ENCODE results near the gene OASL. TPM values are rescaled to one million over a fixed set of nuclear protein-coding genes. Genes with fewer than 3 reads are reported as not detected.

The OASL gene
- total and polyA plus RNA-seq, 9 of the 15 experiments (the other 6 are each of a cell fraction or from before 2014, with no cell fraction given) = 0.14 TPM; not detected in 8

DNA sequence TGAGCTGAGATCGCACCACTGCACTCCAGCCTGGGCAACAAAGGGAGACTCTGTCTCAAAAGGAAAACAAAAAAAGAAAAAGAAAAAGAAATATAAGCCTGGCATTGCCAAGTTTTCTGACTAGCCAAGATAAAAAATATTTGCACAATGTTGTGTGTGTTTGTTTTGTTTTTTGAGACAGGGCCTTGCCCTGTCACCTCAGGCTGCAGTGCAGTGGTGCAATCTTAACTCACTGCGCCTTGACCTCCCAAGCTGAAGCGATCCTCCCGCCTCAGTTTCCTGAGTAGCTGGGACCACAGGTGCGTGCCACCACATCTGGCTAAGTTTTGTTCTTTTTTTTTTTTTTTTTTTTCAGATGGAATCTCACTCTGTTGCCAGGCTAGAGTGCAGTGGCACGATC lies 17.3 kb downstream of the OASL start:
- no peaks in the 10 kb centered on the region for H4K20me1 ChIP-seq (replicated peaks; ENCODE audit: control insufficient read depth, insufficient read depth, low read length)
- FAIRE-seq (no peak), ATAC-seq (no peak), DNase-seq (ENCODE audit: extremely low read depth in 1 of 4, low spot score in 3 of 4) (no peak)
- intact Hi-C loops (cut with micrococcal nuclease) = no loop called here
- BruUV-seq (replicated peaks) = no TSS peak
- POLR2A ChIA-PET = no interaction called here
- no peaks in the 10 kb centered on the region for H3K36me3 ChIP-seq (ENCODE audit: control insufficient read depth, insufficient read depth, low read length)
- WGBS (ENCODE audit: insufficient coverage, low coverage, missing lambda C conversion rate) = 77% methylated on average over 4 of the region's 6 CpGs
- no peak overlapping the region for H3K9ac ChIP-seq (ENCODE audit: insufficient read depth in 1 of 2, low read depth in 2 of 2, low read length in 2 of 2)
- no peaks in the 10 kb centered on the region for H3K79me2 ChIP-seq (ENCODE audit: control insufficient read depth, insufficient read depth, low read length)
- no peaks in the 10 kb centered on the region for H3K27me3 ChIP-seq (ENCODE audit: control insufficient read depth in 2 of 2, insufficient read depth in 2 of 2, low read length in 2 of 2)
- H3K9me1 ChIP-seq (ENCODE audit: control insufficient read depth, insufficient read depth, low read length) = no peaks in the 10 kb centered on the region
- CTCF ChIA-PET (ENCODE audit: low intra/inter-chr PET ratio) = no interaction called here
- TF ChIP-seq JUNB (CRISPR knock-in tag; conservative IDR thresholded peaks at IDR 0.05) = no peak
- TF ChIP-seq CXXC5 (CRISPR knock-in tag; IDR thresholded peaks at IDR 0.05) = no peak
- H2AFZ ChIP-seq (ENCODE audit: low read depth, low read length) = no peak overlapping the region
- H3K4me3 ChIP-seq = no peak overlapping the region
- no peak overlapping the region for H3K4me2 ChIP-seq (ENCODE audit: insufficient read depth, low read length)
- H3K4me1 ChIP-seq (replicated peaks in 1 of 2; ENCODE audit: control insufficient read depth in 2 of 2, insufficient read depth in 2 of 2, low read length in 2 of 2) = peaks cover 9 to 15% of the 10 kb centered on the region in 2 experiments; a peak in 4 of 5 replicates
- in situ Hi-C loops (cut with MboI) = no loop called here
- no peak overlapping the region for H3K27ac ChIP-seq (ENCODE audit: extremely low read depth, low read depth, low read length)
- no peaks in the 10 kb centered on the region; the same call in 1 of the 2 replicates for H3K9me3 ChIP-seq (replicated peaks; ENCODE audit: control insufficient read depth, insufficient read depth, low read depth, low read length)

- no peak overlapping the region for H2AFZ ChIP-seq (ENCODE audit: low read depth, low read length)
- H3K4me2 ChIP-seq (ENCODE audit: insufficient read depth, low read length) = no peak overlapping the region
- intact Hi-C loops (cut with micrococcal nuclease) (loop anchor here (10.0 kb wide), 1 partner anchor 76 kb away; no protein-coding TSS in a partner anchor), in situ Hi-C loops (cut with MboI) (no loop called here)
- H3K9ac ChIP-seq (ENCODE audit: insufficient read depth in 1 of 2, low read depth in 2 of 2, low read length in 2 of 2) = no peak overlapping the region
- no peak for TF ChIP-seq TBP (optimal IDR thresholded peaks at IDR 0.05; ENCODE audit: low read depth, low read length)
- no peak for TF ChIP-seq CREB3 (tag; conservative IDR thresholded peaks at IDR 0.05; ENCODE audit: low read depth)
- peak; percentile 80; the same call in 1 of the 2 replicates for TF ChIP-seq ZNF12 (CRISPR knock-in tag; IDR thresholded peaks at IDR 0.05)
- peak in 1 of 2 experiments; percentile 35; a peak in 1 of 3 replicates for TF ChIP-seq CBX3 (IDR thresholded peaks at IDR 0.05; ENCODE audit: borderline replicate concordance in 1 of 2, low read length in 2 of 2)
- no peak for TF ChIP-seq CREM (IDR thresholded peaks at IDR 0.05; ENCODE audit: low read depth)
- TF ChIP-seq NELFE (IDR thresholded peaks at IDR 0.05; ENCODE audit: insufficient read depth, insufficient read length) = no peak
- TF ChIP-seq HNRNPL (IDR thresholded peaks at IDR 0.05; ENCODE audit: low read depth, low read length) = no peak
- TF ChIP-seq, protein P1, sequence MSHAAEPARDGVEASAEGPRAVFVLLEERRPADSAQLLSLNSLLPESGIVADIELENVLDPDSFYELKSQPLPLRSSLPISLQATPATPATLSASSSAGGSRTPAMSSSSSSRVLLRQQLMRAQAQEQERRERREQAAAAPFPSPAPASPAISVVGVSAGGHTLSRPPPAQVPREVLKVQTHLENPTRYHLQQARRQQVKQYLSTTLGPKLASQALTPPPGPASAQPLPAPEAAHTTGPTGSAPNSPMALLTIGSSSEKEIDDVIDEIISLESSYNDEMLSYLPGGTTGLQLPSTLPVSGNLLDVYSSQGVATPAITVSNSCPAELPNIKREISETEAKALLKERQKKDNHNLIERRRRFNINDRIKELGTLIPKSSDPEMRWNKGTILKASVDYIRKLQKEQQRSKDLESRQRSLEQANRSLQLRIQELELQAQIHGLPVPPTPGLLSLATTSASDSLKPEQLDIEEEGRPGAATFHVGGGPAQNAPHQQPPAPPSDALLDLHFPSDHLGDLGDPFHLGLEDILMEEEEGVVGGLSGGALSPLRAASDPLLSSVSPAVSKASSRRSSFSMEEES (CRISPR knock-in tag; IDR thresholded peaks at IDR 0.05) = peak; percentile 58
- no peak for TF ChIP-seq PHTF2 (CRISPR knock-in tag; IDR thresholded peaks at IDR 0.05)
- TF ChIP-seq HMG20A (CRISPR knock-in tag; conservative IDR thresholded peaks at IDR 0.05) = no peak
- no peak for TF ChIP-seq CHD1 (IDR thresholded peaks at IDR 0.05; ENCODE audit: low read length)
- peaks cover 16% of the 10 kb centered on the region for H3K79me2 ChIP-seq (ENCODE audit: control insufficient read depth, insufficient read depth, low read length)
- H3K9me1 ChIP-seq (ENCODE audit: control insufficient read depth, insufficient read depth, low read length) = no peaks in the 10 kb centered on the region
- no peak overlapping the region for H3K4me3 ChIP-seq
- WGBS (ENCODE audit: insufficient coverage, low coverage, missing lambda C conversion rate) = 61% methylated on average over 2 of the region's 2 CpGs
- FAIRE-seq (no peak), ATAC-seq (no peak), DNase-seq (ENCODE audit: extremely low read depth in 1 of 4, low spot score in 3 of 4) (no peak)
- no peaks in the 10 kb centered on the region; the same call in 1 of the 2 replicates for H3K9me3 ChIP-seq (replicated peaks; ENCODE audit: control insufficient read depth, insufficient read depth, low read depth, low read length)
- no peaks in the 10 kb centered on the region for H4K20me1 ChIP-seq (replicated peaks; ENCODE audit: control insufficient read depth, insufficient read depth, low read length)
- ChIA-PET POLR2A (no interaction called here), CTCF (ENCODE audit: low intra/inter-chr PET ratio) (no interaction called here)
- BruUV-seq (replicated peaks) = no TSS peak
- H3K27me3 ChIP-seq (ENCODE audit: control insufficient read depth in 2 of 2, insufficient read depth in 2 of 2, low read length in 2 of 2) = no peaks in the 10 kb centered on the region
- H3K36me3 ChIP-seq (ENCODE audit: control insufficient read depth, insufficient read depth, low read length) = no peaks in the 10 kb centered on the region
- no peak overlapping the region for H3K27ac ChIP-seq (ENCODE audit: extremely low read depth, low read depth, low read length)
- H3K4me1 ChIP-seq (replicated peaks in 1 of 2; ENCODE audit: control insufficient read depth in 2 of 2, insufficient read depth in 2 of 2, low read length in 2 of 2) = peaks cover 5 to 9% of the 10 kb centered on the region in 2 experiments; a peak in 3 of 5 replicates
Observed at GRCh38 chr12:121018860-121019617, 20.0 kb downstream of the OASL start.
